ENCODE data around the gene OR6Y1.

DNA sequence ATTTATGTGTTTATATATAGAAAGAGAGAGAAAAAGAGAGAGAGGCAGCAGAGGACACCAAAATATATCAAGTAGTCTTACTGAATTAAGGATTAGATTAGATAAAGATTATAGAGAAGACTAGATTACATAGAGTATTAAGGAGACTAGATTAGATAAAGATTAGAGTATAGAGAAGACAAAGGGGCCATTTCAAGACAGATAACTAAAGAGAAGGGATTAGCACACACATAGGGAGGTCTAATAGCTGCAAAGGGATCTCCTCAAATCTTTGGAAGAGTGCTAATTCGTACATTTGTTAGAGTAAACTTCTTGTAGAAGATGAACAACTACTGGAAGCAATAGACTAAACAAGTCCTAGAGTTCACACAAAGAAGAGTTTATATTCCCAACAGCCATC lies 34.2 kb downstream of the OR6Y1 start:
- TF ChIP-seq, protein P1, sequence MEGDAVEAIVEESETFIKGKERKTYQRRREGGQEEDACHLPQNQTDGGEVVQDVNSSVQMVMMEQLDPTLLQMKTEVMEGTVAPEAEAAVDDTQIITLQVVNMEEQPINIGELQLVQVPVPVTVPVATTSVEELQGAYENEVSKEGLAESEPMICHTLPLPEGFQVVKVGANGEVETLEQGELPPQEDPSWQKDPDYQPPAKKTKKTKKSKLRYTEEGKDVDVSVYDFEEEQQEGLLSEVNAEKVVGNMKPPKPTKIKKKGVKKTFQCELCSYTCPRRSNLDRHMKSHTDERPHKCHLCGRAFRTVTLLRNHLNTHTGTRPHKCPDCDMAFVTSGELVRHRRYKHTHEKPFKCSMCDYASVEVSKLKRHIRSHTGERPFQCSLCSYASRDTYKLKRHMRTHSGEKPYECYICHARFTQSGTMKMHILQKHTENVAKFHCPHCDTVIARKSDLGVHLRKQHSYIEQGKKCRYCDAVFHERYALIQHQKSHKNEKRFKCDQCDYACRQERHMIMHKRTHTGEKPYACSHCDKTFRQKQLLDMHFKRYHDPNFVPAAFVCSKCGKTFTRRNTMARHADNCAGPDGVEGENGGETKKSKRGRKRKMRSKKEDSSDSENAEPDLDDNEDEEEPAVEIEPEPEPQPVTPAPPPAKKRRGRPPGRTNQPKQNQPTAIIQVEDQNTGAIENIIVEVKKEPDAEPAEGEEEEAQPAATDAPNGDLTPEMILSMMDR (IDR thresholded peaks at IDR 0.05; ENCODE audit: low read depth, low read length), result no peak
- no peak for TF ChIP-seq EZH2phosphoT487 (IDR thresholded peaks at IDR 0.05; ENCODE audit: low read depth)
